Neural progenitor cell (in vitro differentiated cells): ENCODE data around the gene PTPN14. TPM values are rescaled to one million over a fixed set of nuclear protein-coding genes. Genes with fewer than 3 reads are reported as not detected.

ENCODE experiments used
- DNase-seq: peaks from one replicate; pipeline ENCODE4 v3.0.0-alpha.2; 2016; ENCODE audit warnings: low spot score
- H2AFZ ChIP-seq: fragments of 200-600 bp; sonication (generic); replicated peaks from 2 replicates; pipeline ENCODE4 v1.6.1; 2016; ENCODE audit warnings: antibody characterized with exemption
- H3F3A ChIP-seq: fragments of 200-600 bp; sonication (generic); 2 replicates; pipeline ENCODE4 v1.6.1; 2016; ENCODE audit warnings: antibody characterized with exemption, low read depth
- H3K27ac ChIP-seq: fragments of 200-600 bp; sonication (generic); 2 replicates; pipeline ENCODE4 v1.5.1; 2016; ENCODE audit warnings: mild to moderate bottlenecking
- H3K27me3 ChIP-seq: fragments of 200-600 bp; sonication (generic); 2 replicates; pipeline ENCODE4 v1.6.1; 2016; ENCODE audit warnings: mild to moderate bottlenecking, moderate library complexity
- H3K36me3 ChIP-seq: fragments of 200-600 bp; sonication (generic); 2 replicates; pipeline ENCODE4 v1.5.1; 2016
- H3K4me1 ChIP-seq: fragments of 200-600 bp; sonication (generic); 2 replicates; pipeline ENCODE4 v1.6.1; 2016; ENCODE audit warnings: mixed run types
- H3K4me2 ChIP-seq: fragments of 200-600 bp; sonication (generic); 2 replicates; pipeline ENCODE4 v1.6.1; 2016
- H3K4me3 ChIP-seq: fragments of 200-600 bp; sonication (generic); 2 replicates; pipeline ENCODE4 v1.5.1; 2016
- H3K79me2 ChIP-seq: fragments of 200-600 bp; sonication (generic); 2 replicates; pipeline ENCODE4 v1.6.1; 2016; ENCODE audit warnings: low read depth
- H3K9ac ChIP-seq: fragments of 200-600 bp; sonication (generic); 2 replicates; pipeline ENCODE4 v1.6.1; 2016
- H3K9me3 ChIP-seq: fragments of 200-600 bp; sonication (generic); 2 replicates; pipeline ENCODE4 v1.5.1; 2016; ENCODE audit warnings: low read depth
- H4K20me1 ChIP-seq: fragments of 200-600 bp; sonication (generic); 2 replicates; pipeline ENCODE4 v1.6.1; 2016; ENCODE audit warnings: low read depth
- H3K27ac Mint-ChIP-seq: 3 replicates; pipeline ENCODE4 v1.8.0; 2021; ENCODE audit warnings: mixed read lengths
- H3K27me3 Mint-ChIP-seq: 2 replicates; pipeline ENCODE4 v1.8.0; 2022; ENCODE audit warnings: low read depth, mild to moderate bottlenecking, inconsistent platforms, moderate library complexity, mixed read lengths; ENCODE audit not compliant: insufficient read depth
- H3K36me3 Mint-ChIP-seq: 3 replicates; pipeline ENCODE4 v1.8.0; 2021; ENCODE audit warnings: mixed read lengths
- H3K4me1 Mint-ChIP-seq: 3 replicates; pipeline ENCODE4 v1.8.0; 2021; ENCODE audit warnings: mixed read lengths
- H3K4me3 Mint-ChIP-seq: 3 replicates; pipeline ENCODE4 v1.8.0; 2021; ENCODE audit warnings: mild to moderate bottlenecking, moderate library complexity, mixed read lengths
- H3K9me3 Mint-ChIP-seq: 3 replicates; pipeline ENCODE4 v1.8.0; 2020; ENCODE audit warnings: mixed read lengths
- CTCF ChIP-seq: fragments of 200-600 bp; sonication (generic); IDR thresholded peaks from 2 replicates; pipeline ENCODE4 v1.5.1; 2017; ENCODE audit warnings: antibody characterized with exemption, mild to moderate bottlenecking
- EZH2 ChIP-seq: fragments of 200-600 bp; sonication (generic); IDR thresholded peaks from 2 replicates; pipeline ENCODE4 v1.6.1; 2017; ENCODE audit warnings: antibody characterized with exemption, mild to moderate bottlenecking, moderate library complexity
- EZH2phosphoT487 ChIP-seq: fragments of 200-600 bp; sonication (generic); IDR thresholded peaks from 2 replicates; pipeline ENCODE4 v1.6.1; 2017; ENCODE audit warnings: antibody characterized with exemption
- total RNA-seq: library from RNA; depleted of rRNA; stranded (reverse); fragments of >200 nt; gene quantifications from 2 replicates; pipeline ENCODE4 v1.2.3, GENCODE V29; 2015; ENCODE audit warnings: low replicate concordance

The PTPN14 gene
- total RNA-seq, 1 donor from 2014 or later, result 28.3 TPM

DNA sequence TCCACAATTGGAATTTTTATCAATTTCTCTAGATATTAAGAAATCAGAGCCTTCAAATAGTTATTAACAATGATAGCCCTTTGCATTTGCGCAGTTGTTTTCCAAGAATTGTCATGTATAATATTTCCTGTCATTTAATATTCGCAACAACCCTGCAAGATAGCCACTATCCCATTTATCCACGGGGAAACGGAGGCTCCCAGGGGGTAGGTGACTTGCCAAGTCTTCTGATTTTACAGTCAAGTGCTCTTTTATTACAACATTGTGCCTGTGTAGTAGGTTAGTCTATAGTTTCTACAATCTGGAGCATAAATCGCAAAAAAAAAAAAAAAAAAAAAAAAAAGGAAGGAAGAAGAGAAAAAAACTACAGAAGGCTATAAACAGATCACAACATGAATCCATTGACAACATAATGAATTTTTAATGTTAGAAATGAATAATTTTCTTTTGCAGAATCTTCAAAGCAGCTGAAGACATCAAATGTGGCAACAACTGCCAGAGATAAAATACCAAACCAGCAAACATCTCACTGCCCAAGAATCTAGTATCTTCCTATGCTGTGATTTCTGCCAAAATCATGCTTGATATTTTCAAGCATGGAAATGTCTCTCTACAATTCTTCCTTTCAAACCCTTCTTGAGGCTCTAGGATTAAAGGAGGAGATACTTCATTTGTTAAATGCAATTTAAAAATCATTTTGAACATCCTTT is 125.5 kb downstream of the PTPN14 start:
- H3K79me2 ChIP-seq, result peaks cover 7% of the 10 kb centered on the region
- H3K27ac Mint-ChIP-seq, result no peak overlapping the region

GRCh38 chr1:214425101-214425500 is 126.3 kb downstream of the PTPN14 start:
- TF ChIP-seq CTCF (no peak), EZH2phosphoT487 (no peak), EZH2 (no peak)
- no peak overlapping the region for H3K4me3 Mint-ChIP-seq
- H3K27me3 Mint-ChIP-seq, result no peaks in the 10 kb centered on the region
- Histone ChIP-seq H3K4me2 (no peak overlapping the region), H3K9me3 (no peaks in the 10 kb centered on the region), H3F3A (no peaks in the 10 kb centered on the region), H3K4me3 (no peak overlapping the region), H3K27ac (no peak overlapping the region), H2AFZ (no peak overlapping the region), H4K20me1 (no peaks in the 10 kb centered on the region), H3K4me1 (peaks cover 6% of the 10 kb centered on the region), H3K9ac (no peak overlapping the region), H3K36me3 (no peaks in the 10 kb centered on the region), H3K79me2 (peaks cover 14% of the 10 kb centered on the region), H3K27me3 (no peaks in the 10 kb centered on the region)
- H3K36me3 Mint-ChIP-seq, result no peaks in the 10 kb centered on the region
- no peak for DNase-seq
- H3K4me1 Mint-ChIP-seq, result peaks cover 19% of the 10 kb centered on the region
- H3K27ac Mint-ChIP-seq, result no peak overlapping the region
- H3K9me3 Mint-ChIP-seq, result no peaks in the 10 kb centered on the region

More for the DNA sequence above, 125.5 kb downstream of the PTPN14 start:
- DNase-seq, result no peak
- Histone ChIP-seq H3K9ac (no peak overlapping the region), H3K36me3 (no peaks in the 10 kb centered on the region), H3K4me3 (no peak overlapping the region), H3F3A (no peaks in the 10 kb centered on the region), H3K27ac (no peak overlapping the region), H2AFZ (no peak overlapping the region), H3K4me2 (no peak overlapping the region), H3K27me3 (no peaks in the 10 kb centered on the region), H3K4me1 (peaks cover 5% of the 10 kb centered on the region), H4K20me1 (no peaks in the 10 kb centered on the region), H3K9me3 (no peaks in the 10 kb centered on the region)
- no peaks in the 10 kb centered on the region for H3K36me3 Mint-ChIP-seq
- H3K27me3 Mint-ChIP-seq, result no peaks in the 10 kb centered on the region
- H3K9me3 Mint-ChIP-seq, result no peaks in the 10 kb centered on the region
- TF ChIP-seq EZH2phosphoT487 (no peak), EZH2 (no peak), CTCF (no peak)
- H3K4me3 Mint-ChIP-seq, result no peak overlapping the region
- peaks cover 17% of the 10 kb centered on the region for H3K4me1 Mint-ChIP-seq

DNA sequence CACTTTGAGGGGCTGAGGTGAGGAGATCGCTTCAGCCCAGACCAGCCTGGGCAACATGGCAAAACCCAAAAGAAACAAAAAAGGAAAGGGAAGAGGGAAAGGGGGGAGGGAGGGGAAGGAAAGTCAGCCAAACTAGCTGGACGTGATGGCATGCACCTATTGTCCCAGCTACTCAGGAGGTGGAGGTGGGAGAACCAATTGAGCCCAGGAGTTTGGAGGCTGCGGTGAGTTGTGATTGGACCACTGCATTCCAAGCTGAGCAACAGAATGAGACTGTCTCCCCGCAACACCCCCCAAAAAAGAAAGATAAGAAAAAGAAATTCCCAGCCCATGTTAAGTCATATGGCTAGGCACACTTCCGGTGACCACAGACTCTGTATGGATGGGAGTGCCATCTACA is 128.4 kb downstream of the PTPN14 start:
- no peak overlapping the region for H3K4me3 ChIP-seq
- no peak for DNase-seq
- H3K36me3 ChIP-seq, result no peaks in the 10 kb centered on the region
- no peaks in the 10 kb centered on the region for H3K27me3 Mint-ChIP-seq
- H3K27ac ChIP-seq, result no peak overlapping the region
- peaks cover 26% of the 10 kb centered on the region for H3K79me2 ChIP-seq
- no peak overlapping the region for H3K27ac Mint-ChIP-seq
- no peaks in the 10 kb centered on the region for H3K9me3 Mint-ChIP-seq
- no peaks in the 10 kb centered on the region for H3F3A ChIP-seq
- H4K20me1 ChIP-seq, result no peaks in the 10 kb centered on the region
- peaks cover 16% of the 10 kb centered on the region for H3K4me1 ChIP-seq
- H3K4me2 ChIP-seq, result no peak overlapping the region
- no peaks in the 10 kb centered on the region for H3K36me3 Mint-ChIP-seq
- H2AFZ ChIP-seq, result no peak overlapping the region
- H3K27me3 ChIP-seq, result no peaks in the 10 kb centered on the region
- H3K9ac ChIP-seq, result no peak overlapping the region
- H3K9me3 ChIP-seq, result no peaks in the 10 kb centered on the region
- H3K4me1 Mint-ChIP-seq, result peaks cover 22% of the 10 kb centered on the region
- no peak overlapping the region for H3K4me3 Mint-ChIP-seq
- TF ChIP-seq EZH2 (no peak), EZH2phosphoT487 (no peak), CTCF (no peak)
